ENCODE data around the gene DUSP21.

Gene DUSP21

DNA sequence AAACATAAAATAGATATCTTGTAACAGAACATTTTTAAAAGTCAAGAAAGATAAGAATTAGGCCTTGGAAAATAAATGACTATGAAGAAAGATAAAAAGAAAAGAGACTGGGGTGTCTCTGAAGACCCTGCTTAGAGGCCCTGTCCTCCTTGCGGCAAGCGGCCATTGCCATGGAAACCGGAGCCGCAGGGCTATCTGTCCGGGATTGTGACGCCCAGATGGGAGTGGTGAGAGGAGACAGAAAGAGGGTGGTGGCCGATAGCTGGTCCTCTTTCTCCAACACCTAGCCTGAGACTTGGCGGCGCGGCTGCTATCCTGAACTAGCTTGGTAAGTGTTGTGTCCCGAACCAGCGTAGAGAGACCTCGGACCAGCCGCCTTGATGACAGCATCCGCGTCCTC lies at the start of gene DUSP21:
DUSP21 (plus strand) TSS at position 269 of the 400 bp plus-strand sequence; CDS start at position 381, 112 bp downstream.
- no peak for TF ChIP-seq TAF1 (IDR thresholded peaks at IDR 0.05; ENCODE audit: low read depth)
- no peak for TF ChIP-seq TEAD4 (IDR thresholded peaks at IDR 0.05)
- TF ChIP-seq, protein P1, sequence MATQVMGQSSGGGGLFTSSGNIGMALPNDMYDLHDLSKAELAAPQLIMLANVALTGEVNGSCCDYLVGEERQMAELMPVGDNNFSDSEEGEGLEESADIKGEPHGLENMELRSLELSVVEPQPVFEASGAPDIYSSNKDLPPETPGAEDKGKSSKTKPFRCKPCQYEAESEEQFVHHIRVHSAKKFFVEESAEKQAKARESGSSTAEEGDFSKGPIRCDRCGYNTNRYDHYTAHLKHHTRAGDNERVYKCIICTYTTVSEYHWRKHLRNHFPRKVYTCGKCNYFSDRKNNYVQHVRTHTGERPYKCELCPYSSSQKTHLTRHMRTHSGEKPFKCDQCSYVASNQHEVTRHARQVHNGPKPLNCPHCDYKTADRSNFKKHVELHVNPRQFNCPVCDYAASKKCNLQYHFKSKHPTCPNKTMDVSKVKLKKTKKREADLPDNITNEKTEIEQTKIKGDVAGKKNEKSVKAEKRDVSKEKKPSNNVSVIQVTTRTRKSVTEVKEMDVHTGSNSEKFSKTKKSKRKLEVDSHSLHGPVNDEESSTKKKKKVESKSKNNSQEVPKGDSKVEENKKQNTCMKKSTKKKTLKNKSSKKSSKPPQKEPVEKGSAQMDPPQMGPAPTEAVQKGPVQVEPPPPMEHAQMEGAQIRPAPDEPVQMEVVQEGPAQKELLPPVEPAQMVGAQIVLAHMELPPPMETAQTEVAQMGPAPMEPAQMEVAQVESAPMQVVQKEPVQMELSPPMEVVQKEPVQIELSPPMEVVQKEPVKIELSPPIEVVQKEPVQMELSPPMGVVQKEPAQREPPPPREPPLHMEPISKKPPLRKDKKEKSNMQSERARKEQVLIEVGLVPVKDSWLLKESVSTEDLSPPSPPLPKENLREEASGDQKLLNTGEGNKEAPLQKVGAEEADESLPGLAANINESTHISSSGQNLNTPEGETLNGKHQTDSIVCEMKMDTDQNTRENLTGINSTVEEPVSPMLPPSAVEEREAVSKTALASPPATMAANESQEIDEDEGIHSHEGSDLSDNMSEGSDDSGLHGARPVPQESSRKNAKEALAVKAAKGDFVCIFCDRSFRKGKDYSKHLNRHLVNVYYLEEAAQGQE (IDR thresholded peaks at IDR 0.05; ENCODE audit: low read depth): no peak
- TF ChIP-seq MAX (IDR thresholded peaks at IDR 0.05): no peak
- TF ChIP-seq FOXM1 (IDR thresholded peaks at IDR 0.05; ENCODE audit: borderline replicate concordance, low read depth): no peak
- no peak for TF ChIP-seq TCF12 (IDR thresholded peaks at IDR 0.05; ENCODE audit: low read depth)
- no peak for TF ChIP-seq EP300 (IDR thresholded peaks at IDR 0.05; ENCODE audit: borderline replicate concordance)
- TF ChIP-seq, protein P2, sequence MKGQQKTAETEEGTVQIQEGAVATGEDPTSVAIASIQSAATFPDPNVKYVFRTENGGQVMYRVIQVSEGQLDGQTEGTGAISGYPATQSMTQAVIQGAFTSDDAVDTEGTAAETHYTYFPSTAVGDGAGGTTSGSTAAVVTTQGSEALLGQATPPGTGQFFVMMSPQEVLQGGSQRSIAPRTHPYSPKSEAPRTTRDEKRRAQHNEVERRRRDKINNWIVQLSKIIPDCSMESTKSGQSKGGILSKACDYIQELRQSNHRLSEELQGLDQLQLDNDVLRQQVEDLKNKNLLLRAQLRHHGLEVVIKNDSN (IDR thresholded peaks at IDR 0.05): no peak
- TF ChIP-seq NFIC (IDR thresholded peaks at IDR 0.05): no peak
- no peak for TF ChIP-seq EGR1 (IDR thresholded peaks at IDR 0.05)
- TF ChIP-seq CEBPB (IDR thresholded peaks at IDR 0.05): no peak
- TF ChIP-seq CREB1 (IDR thresholded peaks at IDR 0.05; ENCODE audit: low read depth): no peak

DNA sequence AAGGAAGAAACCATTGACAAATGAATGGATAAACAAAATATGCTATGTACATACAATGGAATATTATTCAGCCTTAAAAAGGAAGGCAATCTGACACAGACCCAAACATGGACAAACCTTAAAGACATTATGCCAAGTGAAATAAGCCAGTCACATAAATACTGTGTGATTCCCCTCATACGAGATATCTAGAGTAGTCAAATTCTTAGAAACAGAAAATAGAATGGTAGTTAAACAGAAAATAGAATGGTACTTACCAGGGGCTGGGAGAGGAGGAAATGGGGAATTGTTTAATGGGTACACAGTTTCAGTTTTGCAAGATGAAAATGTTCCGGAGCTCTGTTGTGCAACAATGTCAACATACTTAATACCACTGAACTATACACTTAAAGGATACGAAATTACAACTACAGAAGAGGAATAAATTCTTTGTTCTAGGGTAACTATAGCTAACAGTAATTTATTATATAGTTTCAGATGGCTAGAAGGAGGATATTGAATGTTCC lies 47.8 kb upstream of the DUSP21 start:
- TF ChIP-seq EP300 (IDR thresholded peaks at IDR 0.05; ENCODE audit: borderline replicate concordance): no peak
- no peak for TF ChIP-seq EGR1 (IDR thresholded peaks at IDR 0.05)
- TF ChIP-seq, protein P2 (IDR thresholded peaks at IDR 0.05): no peak

GRCh38 chrX:44802613-44803012 lies 41.2 kb upstream of the DUSP21 start:
- no peak for TF ChIP-seq EGR1 (IDR thresholded peaks at IDR 0.05)
- TF ChIP-seq CREB1 (IDR thresholded peaks at IDR 0.05; ENCODE audit: low read depth): no peak
- TF ChIP-seq FOXM1 (IDR thresholded peaks at IDR 0.05; ENCODE audit: borderline replicate concordance, low read depth): no peak
- TF ChIP-seq TAF1 (IDR thresholded peaks at IDR 0.05; ENCODE audit: low read depth): no peak
- no peak for TF ChIP-seq CEBPB (IDR thresholded peaks at IDR 0.05)
- no peak for TF ChIP-seq NFIC (IDR thresholded peaks at IDR 0.05)
- TF ChIP-seq TCF12 (IDR thresholded peaks at IDR 0.05; ENCODE audit: low read depth): no peak
- TF ChIP-seq RAD21 (IDR thresholded peaks at IDR 0.05; ENCODE audit: low read depth): no peak

GRCh38 chrX:44815681-44816080 lies 28.1 kb upstream of the DUSP21 start:
- TF ChIP-seq FOXM1 (IDR thresholded peaks at IDR 0.05; ENCODE audit: borderline replicate concordance, low read depth): no peak
- TF ChIP-seq CEBPB (IDR thresholded peaks at IDR 0.05): no peak
- no peak for TF ChIP-seq EP300 (IDR thresholded peaks at IDR 0.05; ENCODE audit: borderline replicate concordance)
- TF ChIP-seq NFIC (IDR thresholded peaks at IDR 0.05): no peak
- TF ChIP-seq TCF12 (IDR thresholded peaks at IDR 0.05; ENCODE audit: low read depth): no peak
- TF ChIP-seq TEAD4 (IDR thresholded peaks at IDR 0.05): no peak
- TF ChIP-seq TAF1 (IDR thresholded peaks at IDR 0.05; ENCODE audit: low read depth): no peak
- TF ChIP-seq, protein P1 (IDR thresholded peaks at IDR 0.05; ENCODE audit: low read depth): no peak
- TF ChIP-seq, protein P2 (IDR thresholded peaks at IDR 0.05): no peak
- TF ChIP-seq YY1 (IDR thresholded peaks at IDR 0.05; ENCODE audit: low read depth): no peak
- TF ChIP-seq RAD21 (IDR thresholded peaks at IDR 0.05; ENCODE audit: low read depth): no peak
- TF ChIP-seq EGR1 (IDR thresholded peaks at IDR 0.05): no peak
- TF ChIP-seq CREB1 (IDR thresholded peaks at IDR 0.05; ENCODE audit: low read depth): no peak
- TF ChIP-seq MAX (IDR thresholded peaks at IDR 0.05): no peak
- no peak for TF ChIP-seq ZBTB7A (IDR thresholded peaks at IDR 0.05; ENCODE audit: low read depth)

GRCh38 chrX:44816367-44816766 lies 27.5 kb upstream of the DUSP21 start:
- no peak for TF ChIP-seq YY1 (IDR thresholded peaks at IDR 0.05; ENCODE audit: low read depth)
- TF ChIP-seq MAX (IDR thresholded peaks at IDR 0.05): no peak
- TF ChIP-seq, protein P2 (IDR thresholded peaks at IDR 0.05): no peak
- TF ChIP-seq TCF12 (IDR thresholded peaks at IDR 0.05; ENCODE audit: low read depth): no peak
- no peak for TF ChIP-seq TEAD4 (IDR thresholded peaks at IDR 0.05)
- TF ChIP-seq NFIC (IDR thresholded peaks at IDR 0.05): no peak
- TF ChIP-seq ZBTB7A (IDR thresholded peaks at IDR 0.05; ENCODE audit: low read depth): no peak
- TF ChIP-seq EP300 (IDR thresholded peaks at IDR 0.05; ENCODE audit: borderline replicate concordance): no peak
- no peak for TF ChIP-seq TAF1 (IDR thresholded peaks at IDR 0.05; ENCODE audit: low read depth)
